HCT116 (cell line): Measurements from ENCODE around the gene LUC7L2. TPM values are rescaled to one million over a fixed set of nuclear protein-coding genes. Genes with fewer than 3 reads are reported as not detected.

Experiments
- ATAC-seq: fragments of 200-7000 bp; cut with Tn5 transposase; 2 replicates; pipeline ENCODE4 v1.9.1; 2020; ENCODE audit warnings: mild to moderate bottlenecking, moderate library complexity
- BruUV-seq: library from RNA; stranded (reverse); fragments of 400-500 nt; replicated peaks from 2 replicates; lab custom pipeline; 2021; lab: Mats Ljungman, UMichigan
- CTCF ChIA-PET: fragments of 300-600 bp; sonication (Branson Sonifier 250); formaldehyde crosslinking; loops from one replicate; lab custom pipeline; 2021; ENCODE audit warnings: antibody characterized with exemption; lab: Charles Lee
- POLR2A ChIA-PET: fragments of 300-600, 350-600 bp; sonication (Branson Sonifier 250); formaldehyde crosslinking; loops from one replicate; lab custom pipeline; 2021; ENCODE audit warnings: antibody characterized with exemption; lab: Charles Lee
- RAD21 ChIA-PET, 2 experiments: fragments of 300-600 bp; sonication (Branson Sonifier 250); formaldehyde crosslinking; loops; one replicate each; lab custom pipeline; 2023; ENCODE audit warnings: low total read pairs in 2 of 2; ENCODE audit not compliant: uncharacterized antibody in 2 of 2, unreplicated experiment in 2 of 2, low non-redundant PET in 1 of 2; lab: Charles Lee
- DNase-seq: peaks from one replicate; pipeline ENCODE4 v3.0.0-alpha.2; 2010; ENCODE audit warnings: low read depth, low spot score
- H2AFZ ChIP-seq: fragments of 200-600 bp; shearing (Covaris generic), sonication (generic); 2 replicates; pipeline ENCODE4 v1.6.1; 2017; ENCODE audit warnings: low read depth, mixed run types, mixed read lengths, antibody characterized with exemption, low read length; ENCODE audit not compliant: poor library complexity, severe bottlenecking
- H3K27ac ChIP-seq: 2 replicates; pipeline ENCODE4 v1.5.1; 2012; ENCODE audit warnings: low read depth, low read length
- H3K27me3 ChIP-seq: fragments of 200-600 bp; sonication (generic); 2 replicates; pipeline ENCODE4 v1.6.1; 2016; ENCODE audit warnings: mixed run types, low read length, mixed read lengths; ENCODE audit not compliant: insufficient read depth
- H3K36me3 ChIP-seq, 2 experiments: fragments of 200-500 bp in 1 of 2; fragments of 200-600 bp in 1 of 2; sonication (Bioruptor generic) in 1 of 2; sonication (generic) in 1 of 2; 2 replicates each; pipeline versions ENCODE4 v1.5.1 to v1.6.1; 2014 to 2016; ENCODE audit warnings: low read length in 2 of 2, inconsistent platforms in 1 of 2, mixed read lengths in 1 of 2, mixed run types in 1 of 2; ENCODE audit not compliant: insufficient read depth in 2 of 2, control insufficient read depth in 1 of 2
- H3K4me1 ChIP-seq, 2 experiments: fragments of 200-600 bp in 1 of 2; sonication (generic) in 1 of 2; 2 replicates each; pipeline versions ENCODE4 v1.5.1 to v1.6.1; 2012 to 2017; ENCODE audit warnings: low read length in 2 of 2, inconsistent platforms in 1 of 2, mild to moderate bottlenecking in 1 of 2, mixed read lengths in 1 of 2, mixed run types in 1 of 2, moderate library complexity in 1 of 2; ENCODE audit not compliant: insufficient read depth in 2 of 2, control insufficient read depth in 1 of 2
- H3K4me2 ChIP-seq: fragments of 200-600 bp; sonication (generic); 2 replicates; pipeline ENCODE4 v1.6.1; 2017; ENCODE audit warnings: mixed run types, low read length, mixed read lengths
- H3K4me3 ChIP-seq, 2 experiments: fragments of 200-600 bp in 1 of 2; sonication (generic) in 1 of 2; replicated peaks in 1 of 2; 2 replicates each; pipeline ENCODE4 v1.5.1; 2011 to 2016; ENCODE audit warnings: low read length in 2 of 2, control low read depth in 1 of 2, low read depth in 1 of 2, mild to moderate bottlenecking in 1 of 2, mixed read lengths in 1 of 2, mixed run types in 1 of 2
- H3K79me2 ChIP-seq: fragments of 200-600 bp; sonication (generic); 2 replicates; pipeline ENCODE4 v1.6.1; 2017; ENCODE audit warnings: mild to moderate bottlenecking, mixed run types, low read length, moderate library complexity, mixed read lengths; ENCODE audit not compliant: insufficient read depth
- H3K9ac ChIP-seq: fragments of 200-600 bp; sonication (generic); 2 replicates; pipeline ENCODE4 v1.6.1; 2016; ENCODE audit warnings: low read length, mixed read lengths
- H3K9me2 ChIP-seq: fragments of 200-600 bp; sonication (generic), shearing (Covaris generic); 2 replicates; pipeline ENCODE4 v1.6.1; 2017; ENCODE audit warnings: mixed run types, mild to moderate bottlenecking, moderate library complexity; ENCODE audit not compliant: insufficient read depth
- H3K9me3 ChIP-seq, 2 experiments: fragments of 200-500 bp in 1 of 2; fragments of 200-600 bp in 1 of 2; sonication (Bioruptor generic) in 1 of 2; sonication (generic) in 1 of 2; 2 replicates each; pipeline ENCODE4 v1.6.1; 2014 to 2017; ENCODE audit warnings: low read length in 2 of 2, mixed read lengths in 2 of 2, inconsistent platforms in 1 of 2, low read depth in 1 of 2, mild to moderate bottlenecking in 1 of 2, mixed run types in 1 of 2, moderate library complexity in 1 of 2; ENCODE audit not compliant: control insufficient read depth in 1 of 2, insufficient read depth in 1 of 2
- H4K20me1 ChIP-seq: fragments of 200-600 bp; sonication (generic), shearing (Covaris generic); 2 replicates; pipeline ENCODE4 v1.6.1; 2017; ENCODE audit warnings: mixed run types, mild to moderate bottlenecking, moderate library complexity; ENCODE audit not compliant: insufficient read depth
- ATF3 ChIP-seq: IDR thresholded peaks from 2 replicates; pipeline ENCODE4 v1.6.1; 2012
- CBX3 ChIP-seq: IDR thresholded peaks from 2 replicates; pipeline ENCODE4 v1.6.1; 2012; ENCODE audit warnings: low read depth
- CEBPB ChIP-seq: IDR thresholded peaks from 2 replicates; pipeline ENCODE4 v1.6.1; 2012; ENCODE audit warnings: low read depth
- CTCF ChIP-seq, 3 experiments: fragments of 200-600 bp in 1 of 3; sonication (generic) in 1 of 3; IDR thresholded peaks in 2 of 3; conservative IDR thresholded peaks in 1 of 3; 2 replicates each; pipeline ENCODE4 v1.5.1; 2012 to 2017; ENCODE audit warnings: low read depth in 2 of 3, low read length in 2 of 3, antibody characterized with exemption in 1 of 3, borderline replicate concordance in 1 of 3, control low read depth in 1 of 3, mild to moderate bottlenecking in 1 of 3, mixed read lengths in 1 of 3, mixed run types in 1 of 3, moderate library complexity in 1 of 3; ENCODE audit not compliant: insufficient read depth in 1 of 3
- EZH2phosphoT487 ChIP-seq: fragments of 200-600 bp; IDR thresholded peaks from 2 replicates; pipeline ENCODE4 v1.6.1; 2018; ENCODE audit warnings: antibody characterized with exemption, borderline replicate concordance
- POLR2AphosphoS5 ChIP-seq: IDR thresholded peaks from 2 replicates; pipeline ENCODE4 v1.6.1; 2011; ENCODE audit warnings: mild to moderate bottlenecking, low read depth, low read length, moderate library complexity
- RAD21 ChIP-seq: IDR thresholded peaks from 2 replicates; pipeline ENCODE4 v1.6.1; 2012; ENCODE audit warnings: low read depth, mild to moderate bottlenecking
- SIN3A ChIP-seq: IDR thresholded peaks from 2 replicates; pipeline ENCODE4 v1.6.1; 2012; ENCODE audit warnings: low read depth
- SP1 ChIP-seq: IDR thresholded peaks from 2 replicates; pipeline ENCODE4 v1.6.1; 2012; ENCODE audit warnings: low read depth
- YY1 ChIP-seq: IDR thresholded peaks from 2 replicates; pipeline ENCODE4 v1.6.1; 2011; ENCODE audit warnings: low read length, low read depth, moderate library complexity, mild to moderate bottlenecking; ENCODE audit not compliant: insufficient replicate concordance; ENCODE audit errors: extremely low read depth
- ZFX ChIP-seq: fragments of 450-650 bp; IDR thresholded peaks from 2 replicates; pipeline ENCODE4 v1.6.1; 2017
- intact Hi-C: fragments of 100-400 bp; cut with micrococcal nuclease; formaldehyde crosslinking; loops from 2 replicates; pipeline ENCODE4 v1.10.0; 2022
- total RNA-seq: library from RNA; stranded (reverse); gene quantifications from one replicate; pipeline ENCODE4 v1.2.1, GENCODE V29; 2021; ENCODE audit not compliant: unreplicated experiment

Gene LUC7L2
- total RNA-seq, 1 experiment from 2014 or later, result 98.8 TPM

GRCh38 chr7:139394540-139394939 lies 34.8 kb downstream of the LUC7L2 start:
- Histone ChIP-seq H2AFZ (no peak overlapping the region), H3K9me3 (no peaks in the 10 kb centered on the region), H3K9me2 (no peaks in the 10 kb centered on the region), H3K27me3 (no peaks in the 10 kb centered on the region), H4K20me1 (peaks cover 17% of the 10 kb centered on the region; the same call in 1 of the 2 replicates), H3K4me3 (no peak overlapping the region), H3K27ac (no peak overlapping the region), H3K4me1 (no peaks in the 10 kb centered on the region), H3K36me3 (peaks cover 9 to 18% of the 10 kb centered on the region in 2 experiments; a peak in 3 of 4 replicates), H3K79me2 (peaks cover 95% of the 10 kb centered on the region), H3K9ac (no peak overlapping the region), H3K4me2 (no peak overlapping the region)
- no peak for TF ChIP-seq SP1
- TF ChIP-seq EZH2phosphoT487, result no peak
- no peak for TF ChIP-seq CTCF (IDR thresholded peaks at IDR 0.05 in 2 of 3, conservative IDR thresholded peaks at IDR 0.05 in 1 of 3; ENCODE audit: borderline replicate concordance in 1 of 3, insufficient read depth in 1 of 3, low read depth in 2 of 3, low read length in 2 of 3)
- TF ChIP-seq SIN3A, result no peak
- TF ChIP-seq CEBPB, result no peak
- TF ChIP-seq ATF3, result no peak
- no peak for TF ChIP-seq POLR2AphosphoS5
- TF ChIP-seq RAD21, result no peak
- no peak for TF ChIP-seq CBX3
- no peak for TF ChIP-seq YY1
- TF ChIP-seq ZFX, result no peak
- POLR2A ChIA-PET, result no interaction called here
- RAD21 ChIA-PET, result no interaction called here
- intact Hi-C loops, result no loop called here
- BruUV-seq, result no TSS peak
- DNase-seq (no peak), ATAC-seq (no peak)
- CTCF ChIA-PET, result no interaction called here
